Measurements from ENCODE around the gene ADAM11.

- no peak for TF ChIP-seq POLR2A (IDR thresholded peaks at IDR 0.05)
- TF ChIP-seq CTCF (IDR thresholded peaks at IDR 0.05): no peak
Measured at GRCh38 chr17:44754276-44754675, 4.5 kb upstream of the ADAM11 start.
